Omental fat pad (tissue), 4 donors: Measurements from ENCODE around the gene QPCTL. TPM values are rescaled to one million over a fixed set of nuclear protein-coding genes. Genes with fewer than 3 reads are reported as not detected.

Experiments used
- ATAC-seq: fragments of 150-250 bp; one replicate; pipeline ENCODE4 v1.9.1; 2016; ENCODE audit warnings: mild to moderate bottlenecking, moderate library complexity; ENCODE audit not compliant: low FRiP score
- DNase-seq: peaks from one replicate; pipeline ENCODE4 v3.0.0-alpha.2; 2019; ENCODE audit warnings: low spot score
- total RNA-seq, 4 donors: library from RNA; depleted of rRNA; stranded (reverse); fragments of >200 nt; gene quantifications; one replicate each; pipeline ENCODE4 v1.1.0, GENCODE V29; 2016
- TF ChIP-seq, protein P1 (sequence below), 3 donors: fragments of 450-650 bp; IDR thresholded peaks; one replicate each; pipeline ENCODE4 v1.5.1; 2016 to 2017; ENCODE audit warnings: antibody characterized with exemption in 3 of 3, mild to moderate bottlenecking in 3 of 3, moderate library complexity in 2 of 3

QPCTL gene
- total RNA-seq, 4 donors from 2014 or later: 2.7 to 5.8 (median 5.2) TPM

DNA sequence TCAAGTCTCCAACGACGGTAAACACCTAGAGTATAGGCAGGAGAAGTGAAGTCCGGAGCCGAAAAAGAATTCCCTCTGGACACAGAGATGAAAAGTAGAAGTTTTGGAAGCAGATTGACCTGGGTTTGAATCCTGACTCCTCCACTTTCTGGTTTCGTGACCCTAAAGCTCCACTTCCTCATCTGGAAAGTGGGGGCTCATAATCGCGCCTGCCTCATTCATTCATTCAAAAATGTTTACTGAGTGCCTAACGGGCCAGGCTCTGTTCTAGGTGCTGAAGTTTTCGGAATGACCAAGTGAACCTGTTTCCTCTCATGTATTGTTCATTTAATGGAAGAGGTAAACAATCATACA, 46.1 kb upstream of the QPCTL start:
- DNase-seq (no peak), ATAC-seq (no peak)
- TF ChIP-seq, protein P1, sequence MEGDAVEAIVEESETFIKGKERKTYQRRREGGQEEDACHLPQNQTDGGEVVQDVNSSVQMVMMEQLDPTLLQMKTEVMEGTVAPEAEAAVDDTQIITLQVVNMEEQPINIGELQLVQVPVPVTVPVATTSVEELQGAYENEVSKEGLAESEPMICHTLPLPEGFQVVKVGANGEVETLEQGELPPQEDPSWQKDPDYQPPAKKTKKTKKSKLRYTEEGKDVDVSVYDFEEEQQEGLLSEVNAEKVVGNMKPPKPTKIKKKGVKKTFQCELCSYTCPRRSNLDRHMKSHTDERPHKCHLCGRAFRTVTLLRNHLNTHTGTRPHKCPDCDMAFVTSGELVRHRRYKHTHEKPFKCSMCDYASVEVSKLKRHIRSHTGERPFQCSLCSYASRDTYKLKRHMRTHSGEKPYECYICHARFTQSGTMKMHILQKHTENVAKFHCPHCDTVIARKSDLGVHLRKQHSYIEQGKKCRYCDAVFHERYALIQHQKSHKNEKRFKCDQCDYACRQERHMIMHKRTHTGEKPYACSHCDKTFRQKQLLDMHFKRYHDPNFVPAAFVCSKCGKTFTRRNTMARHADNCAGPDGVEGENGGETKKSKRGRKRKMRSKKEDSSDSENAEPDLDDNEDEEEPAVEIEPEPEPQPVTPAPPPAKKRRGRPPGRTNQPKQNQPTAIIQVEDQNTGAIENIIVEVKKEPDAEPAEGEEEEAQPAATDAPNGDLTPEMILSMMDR (IDR thresholded peaks at IDR 0.05): no peak

DNA sequence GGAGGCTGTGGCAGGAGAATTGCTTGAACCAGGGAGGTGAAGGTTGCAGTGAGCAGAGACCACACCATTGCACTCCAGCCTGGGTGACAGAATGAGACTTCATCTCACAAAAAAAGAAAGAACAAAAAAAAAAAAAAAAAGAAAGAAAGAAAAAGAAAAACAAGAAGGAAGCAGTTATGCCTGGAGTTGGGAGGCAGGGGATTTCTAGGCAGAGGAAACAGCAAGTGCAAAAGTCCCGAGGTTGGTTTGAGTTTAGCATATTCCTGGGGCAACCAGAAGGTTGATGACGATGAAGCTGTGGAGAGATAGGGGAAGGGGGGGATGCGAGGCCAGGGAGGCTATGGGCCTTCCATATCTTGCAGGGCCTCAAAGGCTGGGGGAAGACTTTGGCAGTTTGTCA, 41.7 kb upstream of the QPCTL start:
- ATAC-seq (no peak), DNase-seq (no peak)
- TF ChIP-seq, protein P1 (IDR thresholded peaks at IDR 0.05): no peak

- ATAC-seq (no peak), DNase-seq (no peak)
- TF ChIP-seq, protein P1 (IDR thresholded peaks at IDR 0.05): no peak
Observed at GRCh38 chr19:45653634-45654033, 38.8 kb upstream of the QPCTL start.

- TF ChIP-seq, protein P1 (IDR thresholded peaks at IDR 0.05): no peak
- DNase-seq (no peak), ATAC-seq (no peak)
Observed at GRCh38 chr19:45655073-45655472, 37.4 kb upstream of the QPCTL start.

GRCh38 chr19:45657520-45658167, 34.8 kb upstream of the QPCTL start:
- TF ChIP-seq, protein P1 (IDR thresholded peaks at IDR 0.05): no peak
- ATAC-seq (no peak), DNase-seq (no peak)

- ATAC-seq (no peak), DNase-seq (no peak)
- TF ChIP-seq, protein P1 (IDR thresholded peaks at IDR 0.05): no peak
Observed at GRCh38 chr19:45659096-45659729, 33.3 kb upstream of the QPCTL start.

GRCh38 chr19:45660636-45661035, 31.8 kb upstream of the QPCTL start:
- TF ChIP-seq, protein P1 (IDR thresholded peaks at IDR 0.05): no peak
- DNase-seq (no peak), ATAC-seq (no peak)
